WTC11 (cell line): Measurements from ENCODE around the gene NKAIN4. TPM values are rescaled to one million over a fixed set of nuclear protein-coding genes. Genes with fewer than 3 reads are reported as not detected.

Experiments
- CREM ChIP-seq: sonication (generic); formaldehyde crosslinking; IDR thresholded peaks from 2 replicates; pipeline ENCODE4 v1.8.1; 2022; ENCODE audit warnings: mild to moderate bottlenecking, missing genetic modification reagents, moderate library complexity
- ETV6 ChIP-seq: sonication (generic); formaldehyde crosslinking; IDR thresholded peaks from 2 replicates; pipeline ENCODE4 v1.8.1; 2022; ENCODE audit warnings: mild to moderate bottlenecking, missing genetic modification reagents
- FOXJ3 ChIP-seq: sonication (generic); formaldehyde crosslinking; IDR thresholded peaks from 2 replicates; pipeline ENCODE4 v1.9.0; 2021; ENCODE audit warnings: missing genetic modification reagents, mild to moderate bottlenecking, borderline replicate concordance
- FOXK1 ChIP-seq: sonication (generic); formaldehyde crosslinking; IDR thresholded peaks from 2 replicates; pipeline ENCODE4 v1.8.0; 2022; ENCODE audit warnings: mild to moderate bottlenecking, moderate library complexity, missing genetic modification reagents
- FOXP1 ChIP-seq: sonication (generic); formaldehyde crosslinking; IDR thresholded peaks from 2 replicates; pipeline ENCODE4 v1.8.0; 2022; ENCODE audit warnings: missing genetic modification reagents, mild to moderate bottlenecking, moderate library complexity, borderline replicate concordance
- GRHL2 ChIP-seq: fragments of 250-450 bp; sonication (Bioruptor Pico); IDR thresholded peaks from 2 replicates; pipeline ENCODE4 v1.8.0; 2022; ENCODE audit warnings: mild to moderate bottlenecking, moderate library complexity; ENCODE audit not compliant: insufficient replicate concordance, severe bottlenecking
- HMGA2 ChIP-seq: fragments of 250-450 bp; sonication (Bioruptor Pico); IDR thresholded peaks from 2 replicates; pipeline ENCODE4 v1.4.0; 2021; ENCODE audit warnings: mild to moderate bottlenecking, moderate library complexity
- KAT7 ChIP-seq: sonication (generic); formaldehyde crosslinking; IDR thresholded peaks from 2 replicates; pipeline ENCODE4 v1.8.1; 2023; ENCODE audit warnings: missing genetic modification reagents, mild to moderate bottlenecking, borderline replicate concordance
- MYBL2 ChIP-seq: sonication (generic); formaldehyde crosslinking; IDR thresholded peaks from 2 replicates; pipeline ENCODE4 v1.8.1; 2023; ENCODE audit warnings: mild to moderate bottlenecking, moderate library complexity, missing genetic modification reagents
- NFATC4 ChIP-seq: fragments of 250-450 bp; sonication (Bioruptor Pico); IDR thresholded peaks from 2 replicates; pipeline ENCODE4 v1.9.0; 2021; ENCODE audit warnings: mild to moderate bottlenecking
- NR2C2 ChIP-seq: sonication (generic); formaldehyde crosslinking; IDR thresholded peaks from 2 replicates; pipeline ENCODE4 v1.8.0; 2022; ENCODE audit warnings: mild to moderate bottlenecking, missing genetic modification reagents
- NR3C1 ChIP-seq: sonication (generic); formaldehyde crosslinking; conservative IDR thresholded peaks from 2 replicates; pipeline ENCODE4 v1.8.1; 2023; ENCODE audit warnings: low read depth, mild to moderate bottlenecking, missing genetic modification reagents
- OVOL2 ChIP-seq: fragments of 250-450 bp; sonication (Bioruptor Pico); IDR thresholded peaks from 2 replicates; pipeline ENCODE4 v1.9.0; 2021; ENCODE audit warnings: mild to moderate bottlenecking, borderline replicate concordance
- SP1 ChIP-seq: sonication (generic); formaldehyde crosslinking; conservative IDR thresholded peaks from 2 replicates; pipeline ENCODE4 v1.8.1; 2022; ENCODE audit warnings: missing genetic modification reagents
- ZNF219 ChIP-seq: sonication (generic); formaldehyde crosslinking; IDR thresholded peaks from 2 replicates; pipeline ENCODE4 v1.8.0; 2023; ENCODE audit warnings: missing genetic modification reagents, mild to moderate bottlenecking, borderline replicate concordance
- ZNF263 ChIP-seq: sonication (generic); formaldehyde crosslinking; IDR thresholded peaks from 2 replicates; pipeline ENCODE4 v1.8.1; 2022; ENCODE audit warnings: low read depth, mild to moderate bottlenecking, moderate library complexity, missing genetic modification reagents
- ZNF423 ChIP-seq: fragments of 250-450 bp; sonication (Bioruptor Pico); IDR thresholded peaks from 2 replicates; pipeline ENCODE4 v2.1.2; 2022; ENCODE audit warnings: mild to moderate bottlenecking, moderate library complexity
- ZNF671 ChIP-seq: fragments of 250-450 bp; sonication (Bioruptor Pico); IDR thresholded peaks from 2 replicates; pipeline ENCODE4 v1.8.0; 2021; ENCODE audit warnings: mild to moderate bottlenecking
- total RNA-seq: library from RNA; stranded (reverse); gene quantifications from 3 replicates; pipeline ENCODE4 v1.2.3, GENCODE V29; 2021
- TF ChIP-seq, protein P1 (sequence below): sonication (generic); formaldehyde crosslinking; conservative IDR thresholded peaks from 2 replicates; pipeline ENCODE4 v1.8.1; 2023; ENCODE audit warnings: mild to moderate bottlenecking, low read depth, missing genetic modification reagents, moderate library complexity
- TF ChIP-seq, protein P2 (sequence below): sonication (generic); formaldehyde crosslinking; IDR thresholded peaks from 2 replicates; pipeline ENCODE4 v1.8.0; 2023; ENCODE audit warnings: missing genetic modification reagents
- TF ChIP-seq, protein P3 (sequence below): sonication (generic); formaldehyde crosslinking; IDR thresholded peaks from 2 replicates; pipeline ENCODE4 v1.8.1; 2023; ENCODE audit warnings: mild to moderate bottlenecking, missing genetic modification reagents, moderate library complexity
- TF ChIP-seq, protein P4 (sequence below): sonication (generic); formaldehyde crosslinking; IDR thresholded peaks from 2 replicates; pipeline ENCODE4 v1.8.0; 2022; ENCODE audit warnings: mild to moderate bottlenecking, missing genetic modification reagents
- TF ChIP-seq, protein P5 (sequence below): sonication (generic); formaldehyde crosslinking; IDR thresholded peaks from 2 replicates; pipeline ENCODE4 v1.8.1; 2023; ENCODE audit warnings: mild to moderate bottlenecking, missing genetic modification reagents, moderate library complexity
- TF ChIP-seq, protein P6 (sequence below): sonication (generic); formaldehyde crosslinking; IDR thresholded peaks from 2 replicates; pipeline ENCODE4 v1.8.0; 2022; ENCODE audit warnings: mild to moderate bottlenecking, missing genetic modification reagents
- TF ChIP-seq, protein P7 (sequence below): fragments of 250-450 bp; sonication (Bioruptor Pico); IDR thresholded peaks from 2 replicates; pipeline ENCODE4 v2.1.2; 2022; ENCODE audit warnings: mild to moderate bottlenecking, moderate library complexity
- TF ChIP-seq, protein P8 (sequence below): fragments of 250-450 bp; sonication (Bioruptor Pico); IDR thresholded peaks from 2 replicates; pipeline ENCODE4 v1.8.0; 2021; ENCODE audit warnings: mild to moderate bottlenecking

Gene NKAIN4
- total RNA-seq, 1 experiment from 2014 or later = 7.2 TPM

DNA sequence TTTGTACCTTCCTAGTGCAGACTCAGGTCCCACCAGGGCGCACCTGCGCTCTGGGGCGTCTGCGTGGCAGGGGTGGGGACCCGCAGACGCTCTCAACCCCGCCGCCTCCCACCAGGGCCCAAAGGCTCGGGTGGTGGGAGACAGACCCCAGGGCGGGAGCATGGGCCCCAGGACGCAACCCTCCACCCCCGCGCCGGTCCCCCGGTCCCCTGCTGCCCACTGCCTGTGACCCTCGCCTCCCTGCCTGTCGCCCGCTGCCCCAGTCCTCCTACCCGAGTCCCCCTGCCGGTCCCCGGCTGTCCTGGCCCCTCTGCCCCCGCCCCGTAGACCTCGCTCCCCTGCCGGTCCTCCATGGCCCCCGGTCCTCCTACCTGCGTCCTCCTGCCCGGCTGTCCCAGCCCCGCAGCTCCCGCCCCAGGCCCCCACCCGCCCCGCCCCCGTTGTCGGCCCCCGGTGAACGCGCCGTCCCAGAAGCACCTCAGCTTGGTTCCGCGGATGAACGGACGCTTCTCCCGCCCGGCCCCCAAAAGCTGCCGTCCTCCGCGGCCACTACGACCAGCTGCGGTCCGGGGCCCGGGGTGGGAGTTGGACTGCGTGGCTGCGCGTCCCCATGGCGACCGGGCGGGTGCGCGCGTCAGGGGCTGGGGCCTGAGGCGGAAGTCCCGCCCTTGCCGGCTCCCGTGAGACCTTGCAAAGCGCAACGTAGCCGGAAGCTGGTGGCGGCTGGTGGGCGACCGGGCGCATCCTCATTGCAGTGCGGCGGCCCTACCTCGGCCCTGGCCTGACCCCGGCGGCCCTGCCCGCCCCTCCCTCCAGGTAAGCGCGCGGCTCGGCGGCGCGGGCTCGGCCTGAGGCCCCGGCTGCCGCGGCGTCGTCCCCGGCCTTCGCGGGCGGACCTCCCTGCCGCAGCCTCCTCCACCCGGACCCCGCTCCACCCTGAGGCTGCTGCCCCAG lies 18.1 kb upstream of the NKAIN4 start, which contains the start of gene ARFGAP1 (continued):
- TF ChIP-seq, protein P1, sequence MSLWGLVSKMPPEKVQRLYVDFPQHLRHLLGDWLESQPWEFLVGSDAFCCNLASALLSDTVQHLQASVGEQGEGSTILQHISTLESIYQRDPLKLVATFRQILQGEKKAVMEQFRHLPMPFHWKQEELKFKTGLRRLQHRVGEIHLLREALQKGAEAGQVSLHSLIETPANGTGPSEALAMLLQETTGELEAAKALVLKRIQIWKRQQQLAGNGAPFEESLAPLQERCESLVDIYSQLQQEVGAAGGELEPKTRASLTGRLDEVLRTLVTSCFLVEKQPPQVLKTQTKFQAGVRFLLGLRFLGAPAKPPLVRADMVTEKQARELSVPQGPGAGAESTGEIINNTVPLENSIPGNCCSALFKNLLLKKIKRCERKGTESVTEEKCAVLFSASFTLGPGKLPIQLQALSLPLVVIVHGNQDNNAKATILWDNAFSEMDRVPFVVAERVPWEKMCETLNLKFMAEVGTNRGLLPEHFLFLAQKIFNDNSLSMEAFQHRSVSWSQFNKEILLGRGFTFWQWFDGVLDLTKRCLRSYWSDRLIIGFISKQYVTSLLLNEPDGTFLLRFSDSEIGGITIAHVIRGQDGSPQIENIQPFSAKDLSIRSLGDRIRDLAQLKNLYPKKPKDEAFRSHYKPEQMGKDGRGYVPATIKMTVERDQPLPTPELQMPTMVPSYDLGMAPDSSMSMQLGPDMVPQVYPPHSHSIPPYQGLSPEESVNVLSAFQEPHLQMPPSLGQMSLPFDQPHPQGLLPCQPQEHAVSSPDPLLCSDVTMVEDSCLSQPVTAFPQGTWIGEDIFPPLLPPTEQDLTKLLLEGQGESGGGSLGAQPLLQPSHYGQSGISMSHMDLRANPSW (CRISPR knock-in tag) = no peak
- no peak for TF ChIP-seq OVOL2
- TF ChIP-seq, protein P2, sequence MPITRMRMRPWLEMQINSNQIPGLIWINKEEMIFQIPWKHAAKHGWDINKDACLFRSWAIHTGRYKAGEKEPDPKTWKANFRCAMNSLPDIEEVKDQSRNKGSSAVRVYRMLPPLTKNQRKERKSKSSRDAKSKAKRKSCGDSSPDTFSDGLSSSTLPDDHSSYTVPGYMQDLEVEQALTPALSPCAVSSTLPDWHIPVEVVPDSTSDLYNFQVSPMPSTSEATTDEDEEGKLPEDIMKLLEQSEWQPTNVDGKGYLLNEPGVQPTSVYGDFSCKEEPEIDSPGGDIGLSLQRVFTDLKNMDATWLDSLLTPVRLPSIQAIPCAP (CRISPR knock-in tag) = no peak
- TF ChIP-seq, protein P3, sequence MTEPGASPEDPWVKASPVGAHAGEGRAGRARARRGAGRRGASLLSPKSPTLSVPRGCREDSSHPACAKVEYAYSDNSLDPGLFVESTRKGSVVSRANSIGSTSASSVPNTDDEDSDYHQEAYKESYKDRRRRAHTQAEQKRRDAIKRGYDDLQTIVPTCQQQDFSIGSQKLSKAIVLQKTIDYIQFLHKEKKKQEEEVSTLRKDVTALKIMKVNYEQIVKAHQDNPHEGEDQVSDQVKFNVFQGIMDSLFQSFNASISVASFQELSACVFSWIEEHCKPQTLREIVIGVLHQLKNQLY (CRISPR knock-in tag) = no peak
- TF ChIP-seq, protein P4, sequence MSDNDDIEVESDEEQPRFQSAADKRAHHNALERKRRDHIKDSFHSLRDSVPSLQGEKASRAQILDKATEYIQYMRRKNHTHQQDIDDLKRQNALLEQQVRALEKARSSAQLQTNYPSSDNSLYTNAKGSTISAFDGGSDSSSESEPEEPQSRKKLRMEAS (CRISPR knock-in tag) = no peak
- no peak for TF ChIP-seq NR3C1
- peak; percentile 84 for TF ChIP-seq FOXK1 (CRISPR knock-in tag)
- TF ChIP-seq, protein P5, sequence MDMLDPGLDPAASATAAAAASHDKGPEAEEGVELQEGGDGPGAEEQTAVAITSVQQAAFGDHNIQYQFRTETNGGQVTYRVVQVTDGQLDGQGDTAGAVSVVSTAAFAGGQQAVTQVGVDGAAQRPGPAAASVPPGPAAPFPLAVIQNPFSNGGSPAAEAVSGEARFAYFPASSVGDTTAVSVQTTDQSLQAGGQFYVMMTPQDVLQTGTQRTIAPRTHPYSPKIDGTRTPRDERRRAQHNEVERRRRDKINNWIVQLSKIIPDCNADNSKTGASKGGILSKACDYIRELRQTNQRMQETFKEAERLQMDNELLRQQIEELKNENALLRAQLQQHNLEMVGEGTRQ (CRISPR knock-in tag) = peak; percentile 33; the same call in 1 of the 2 replicates
- TF ChIP-seq FOXP1 (CRISPR knock-in tag) = peak; percentile 79
- 0 out of 2 replicates have a peak, but pooled peaks have one; percentile 72 for TF ChIP-seq KAT7 (CRISPR knock-in tag)
- no peak for TF ChIP-seq NFATC4 (CRISPR knock-in tag)
- TF ChIP-seq ZNF263 = no peak
- 0 out of 2 replicates have a peak, but pooled peaks have one; percentile 64 for TF ChIP-seq MYBL2
- TF ChIP-seq CREM (CRISPR knock-in tag) = peak; percentile 90; the same call in 1 of the 2 replicates
- TF ChIP-seq, protein P6, sequence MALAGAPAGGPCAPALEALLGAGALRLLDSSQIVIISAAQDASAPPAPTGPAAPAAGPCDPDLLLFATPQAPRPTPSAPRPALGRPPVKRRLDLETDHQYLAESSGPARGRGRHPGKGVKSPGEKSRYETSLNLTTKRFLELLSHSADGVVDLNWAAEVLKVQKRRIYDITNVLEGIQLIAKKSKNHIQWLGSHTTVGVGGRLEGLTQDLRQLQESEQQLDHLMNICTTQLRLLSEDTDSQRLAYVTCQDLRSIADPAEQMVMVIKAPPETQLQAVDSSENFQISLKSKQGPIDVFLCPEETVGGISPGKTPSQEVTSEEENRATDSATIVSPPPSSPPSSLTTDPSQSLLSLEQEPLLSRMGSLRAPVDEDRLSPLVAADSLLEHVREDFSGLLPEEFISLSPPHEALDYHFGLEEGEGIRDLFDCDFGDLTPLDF (CRISPR knock-in tag) = no peak
- no peak for TF ChIP-seq ZNF423 (CRISPR knock-in tag)
- no peak for TF ChIP-seq GRHL2 (CRISPR knock-in tag)
- TF ChIP-seq HMGA2 (CRISPR knock-in tag) = no peak
- TF ChIP-seq SP1 (CRISPR knock-in tag) = peak; percentile 81
- TF ChIP-seq ZNF219 (CRISPR knock-in tag) = no peak
- TF ChIP-seq, protein P7, sequence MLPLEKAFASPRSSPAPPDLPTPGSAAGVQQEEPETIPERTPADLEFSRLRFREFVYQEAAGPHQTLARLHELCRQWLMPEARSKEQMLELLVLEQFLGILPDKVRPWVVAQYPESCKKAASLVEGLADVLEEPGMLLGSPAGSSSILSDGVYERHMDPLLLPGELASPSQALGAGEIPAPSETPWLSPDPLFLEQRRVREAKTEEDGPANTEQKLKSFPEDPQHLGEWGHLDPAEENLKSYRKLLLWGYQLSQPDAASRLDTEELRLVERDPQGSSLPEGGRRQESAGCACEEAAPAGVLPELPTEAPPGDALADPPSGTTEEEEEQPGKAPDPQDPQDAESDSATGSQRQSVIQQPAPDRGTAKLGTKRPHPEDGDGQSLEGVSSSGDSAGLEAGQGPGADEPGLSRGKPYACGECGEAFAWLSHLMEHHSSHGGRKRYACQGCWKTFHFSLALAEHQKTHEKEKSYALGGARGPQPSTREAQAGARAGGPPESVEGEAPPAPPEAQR (CRISPR knock-in tag) = no peak
- TF ChIP-seq, protein P8, sequence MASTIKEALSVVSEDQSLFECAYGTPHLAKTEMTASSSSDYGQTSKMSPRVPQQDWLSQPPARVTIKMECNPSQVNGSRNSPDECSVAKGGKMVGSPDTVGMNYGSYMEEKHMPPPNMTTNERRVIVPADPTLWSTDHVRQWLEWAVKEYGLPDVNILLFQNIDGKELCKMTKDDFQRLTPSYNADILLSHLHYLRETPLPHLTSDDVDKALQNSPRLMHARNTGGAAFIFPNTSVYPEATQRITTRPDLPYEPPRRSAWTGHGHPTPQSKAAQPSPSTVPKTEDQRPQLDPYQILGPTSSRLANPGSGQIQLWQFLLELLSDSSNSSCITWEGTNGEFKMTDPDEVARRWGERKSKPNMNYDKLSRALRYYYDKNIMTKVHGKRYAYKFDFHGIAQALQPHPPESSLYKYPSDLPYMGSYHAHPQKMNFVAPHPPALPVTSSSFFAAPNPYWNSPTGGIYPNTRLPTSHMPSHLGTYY (CRISPR knock-in tag) = no peak
- no peak for TF ChIP-seq FOXJ3 (CRISPR knock-in tag)
- no peak for TF ChIP-seq ZNF671
- no peak for TF ChIP-seq ETV6 (CRISPR knock-in tag)
- no peak for TF ChIP-seq NR2C2 (CRISPR knock-in tag)
